Daoy (cell line): ENCODE results near the gene THYN1. TPM values are rescaled to one million over a fixed set of nuclear protein-coding genes. Genes with fewer than 3 reads are reported as not detected.

Experiments
- DNase-seq: peaks from one replicate; pipeline ENCODE4 v3.0.0-alpha.2; 2015; ENCODE audit warnings: low read depth
- total RNA-seq: library from RNA; depleted of rRNA; stranded (reverse); fragments of >200 nt; shearing (Covaris generic); gene quantifications from 2 replicates; pipeline ENCODE4 v1.2.3, GENCODE V29; 2014; rRNA removed

Gene THYN1
- total RNA-seq, 1 experiment from 2014 or later, result 64.6 TPM

GRCh38 chr11:134223121-134223520 is 30.0 kb downstream of the THYN1 start:
- no peak for DNase-seq

GRCh38 chr11:134216816-134217215 is 36.3 kb downstream of the THYN1 start:
- no peak for DNase-seq

DNA sequence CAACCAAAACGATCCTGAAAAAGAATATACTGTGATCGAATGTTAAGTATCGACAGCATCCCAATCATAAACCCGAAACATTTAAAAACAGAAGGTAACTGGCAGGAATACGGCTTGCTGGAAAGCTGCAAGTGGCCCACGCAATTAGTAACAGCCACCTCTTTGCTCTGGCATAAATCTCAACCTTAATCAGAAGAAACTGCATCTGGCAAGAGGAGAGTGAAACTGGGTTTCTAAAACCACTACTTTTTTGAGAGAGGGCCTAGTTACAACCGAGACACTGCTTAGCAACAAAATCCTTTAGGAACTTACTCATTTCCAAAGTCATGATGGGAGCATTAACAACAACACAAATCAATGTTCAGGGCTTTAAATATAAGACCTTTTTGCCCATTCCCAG is 37.3 kb downstream of the THYN1 start:
- DNase-seq, result no peak

GRCh38 chr11:134207538-134208239 is 45.5 kb downstream of the THYN1 start:
- DNase-seq, result no peak

GRCh38 chr11:134206185-134206584 is 47.0 kb downstream of the THYN1 start:
- DNase-seq, result no peak

DNA sequence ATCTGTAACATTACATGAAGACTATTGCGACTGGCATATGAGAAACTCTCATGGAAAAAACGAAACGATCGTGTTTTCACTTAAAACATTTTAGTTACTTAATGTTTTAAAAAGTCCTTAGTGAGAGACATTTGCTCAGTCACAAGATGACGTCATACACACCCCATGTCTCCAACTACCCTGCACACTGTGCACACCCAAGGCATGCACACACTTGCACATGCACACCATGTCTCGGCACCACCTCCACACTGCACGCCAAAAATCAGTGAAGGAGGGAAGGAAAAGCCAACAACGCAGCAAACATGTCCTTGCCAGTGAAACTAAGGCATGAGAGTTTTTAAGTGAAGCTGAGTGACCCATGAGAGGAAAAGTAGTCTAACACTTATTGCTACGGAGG is 47.4 kb downstream of the THYN1 start:
- DNase-seq, result no peak

DNA sequence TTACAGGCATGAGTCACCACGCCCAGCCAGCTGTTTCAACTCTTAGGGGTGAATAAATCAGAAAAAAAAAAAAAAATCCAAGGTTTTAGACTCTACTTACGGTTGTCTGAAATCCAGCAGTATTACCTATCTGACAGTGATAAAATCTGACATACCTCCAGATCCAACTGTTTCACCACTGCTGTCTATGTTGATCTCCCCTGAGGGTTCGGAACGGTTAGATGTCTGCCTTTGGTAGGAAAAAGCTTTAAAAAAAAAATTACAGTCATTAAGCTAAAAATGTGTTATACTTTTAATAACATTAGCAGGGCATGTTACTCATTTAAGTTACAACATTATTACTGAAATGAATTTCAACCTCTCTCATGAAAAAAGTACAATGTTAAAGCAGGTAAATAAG is 50.5 kb downstream of the THYN1 start:
- no peak for DNase-seq

GRCh38 chr11:134200688-134201087 is 52.5 kb downstream of the THYN1 start:
- no peak for DNase-seq

- no peak for DNase-seq
These were observed 53.6 kb downstream of the THYN1 start for GRCh38 chr11:134199531-134199930.

Other genes with a start within 250 kb of the THYN1 start
- 53.9 and 61.8 TPM in 2 replicates for gene JAM3, start 184.3 kb downstream of the THYN1 start, total RNA-seq
- 29.1 and 34.2 TPM in 2 replicates for gene NCAPD3, start 29.4 kb downstream of the THYN1 start, total RNA-seq
- 13.2 and 19.2 TPM in 2 replicates for gene VPS26B, start 28.7 kb downstream of the THYN1 start, total RNA-seq
- gene ACAD8, start 216 bp upstream of the THYN1 start, total RNA-seq, result 18.6 and 21.3 TPM in 2 replicates
- gene GLB1L3, start 23.0 kb upstream of the THYN1 start, total RNA-seq, result 0.23 and 0.63 TPM in 2 replicates
- 12.6 and 13.4 TPM in 2 replicates for gene GLB1L2, start 78.6 kb upstream of the THYN1 start, total RNA-seq
- gene B3GAT1, start 158.9 kb upstream of the THYN1 start, total RNA-seq, result 0.29 and 1.3 TPM in 2 replicates